Measurements from ENCODE around the gene EPDR1. TPM values are rescaled to one million over a fixed set of nuclear protein-coding genes. Genes with fewer than 3 reads are reported as not detected.
A peak's percentile ranks its signal among the peaks of the same experiment; 100 is the strongest.

EPDR1 gene
- total and polyA plus RNA-seq, 2 donors (not counting 1 experiment from before 2014, with no cell fraction given) = 21.5 to 59.6 TPM

- Histone ChIP-seq H3K4me3 (replicated peaks in 1 of 4; ENCODE audit: control extremely low read depth in 1 of 4, insufficient read depth in 1 of 4, low read depth in 3 of 4, low read length in 4 of 4) (no peak overlapping the region), H4K20me1 (ENCODE audit: control insufficient read depth, extremely low read depth, insufficient read depth, low read length) (no peaks in the 10 kb centered on the region), H3K4me1 (ENCODE audit: control insufficient read depth, extremely low read depth, insufficient read depth, low read length) (no peaks in the 10 kb centered on the region), H3K9ac (ENCODE audit: insufficient read depth, low read length) (no peak overlapping the region), H3K27me3 (ENCODE audit: control insufficient read depth, insufficient read depth, low read length) (peaks cover 11% of the 10 kb centered on the region), H2AFZ (ENCODE audit: low read length) (no peak overlapping the region), H3K79me2 (ENCODE audit: control insufficient read depth, insufficient read depth, low read length) (no peaks in the 10 kb centered on the region), H3K36me3 (ENCODE audit: control insufficient read depth, insufficient read depth, low read length) (no peaks in the 10 kb centered on the region), H3K9me3 (ENCODE audit: control insufficient read depth, insufficient read depth, low read depth, low read length) (no peaks in the 10 kb centered on the region), H3K27ac (ENCODE audit: insufficient read depth, low read length) (no peak overlapping the region), H3K4me2 (ENCODE audit: extremely low read depth, insufficient read depth, low read length) (no peak overlapping the region)
- DNase-seq (ENCODE audit: low read depth in 2 of 2) = no peak
- TF ChIP-seq EZH2 (IDR thresholded peaks at IDR 0.05; ENCODE audit: low read length, missing control alignments) = no peak
- TF ChIP-seq, protein P1, sequence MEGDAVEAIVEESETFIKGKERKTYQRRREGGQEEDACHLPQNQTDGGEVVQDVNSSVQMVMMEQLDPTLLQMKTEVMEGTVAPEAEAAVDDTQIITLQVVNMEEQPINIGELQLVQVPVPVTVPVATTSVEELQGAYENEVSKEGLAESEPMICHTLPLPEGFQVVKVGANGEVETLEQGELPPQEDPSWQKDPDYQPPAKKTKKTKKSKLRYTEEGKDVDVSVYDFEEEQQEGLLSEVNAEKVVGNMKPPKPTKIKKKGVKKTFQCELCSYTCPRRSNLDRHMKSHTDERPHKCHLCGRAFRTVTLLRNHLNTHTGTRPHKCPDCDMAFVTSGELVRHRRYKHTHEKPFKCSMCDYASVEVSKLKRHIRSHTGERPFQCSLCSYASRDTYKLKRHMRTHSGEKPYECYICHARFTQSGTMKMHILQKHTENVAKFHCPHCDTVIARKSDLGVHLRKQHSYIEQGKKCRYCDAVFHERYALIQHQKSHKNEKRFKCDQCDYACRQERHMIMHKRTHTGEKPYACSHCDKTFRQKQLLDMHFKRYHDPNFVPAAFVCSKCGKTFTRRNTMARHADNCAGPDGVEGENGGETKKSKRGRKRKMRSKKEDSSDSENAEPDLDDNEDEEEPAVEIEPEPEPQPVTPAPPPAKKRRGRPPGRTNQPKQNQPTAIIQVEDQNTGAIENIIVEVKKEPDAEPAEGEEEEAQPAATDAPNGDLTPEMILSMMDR (conservative IDR thresholded peaks at IDR 0.05 in 1 of 2, IDR thresholded peaks at IDR 0.05 in 1 of 2; ENCODE audit: low read depth in 1 of 2, low read length in 2 of 2) = no peak
These were observed 1.9 kb upstream of the EPDR1 start for GRCh38 chr7:37918526-37918925.

DNA sequence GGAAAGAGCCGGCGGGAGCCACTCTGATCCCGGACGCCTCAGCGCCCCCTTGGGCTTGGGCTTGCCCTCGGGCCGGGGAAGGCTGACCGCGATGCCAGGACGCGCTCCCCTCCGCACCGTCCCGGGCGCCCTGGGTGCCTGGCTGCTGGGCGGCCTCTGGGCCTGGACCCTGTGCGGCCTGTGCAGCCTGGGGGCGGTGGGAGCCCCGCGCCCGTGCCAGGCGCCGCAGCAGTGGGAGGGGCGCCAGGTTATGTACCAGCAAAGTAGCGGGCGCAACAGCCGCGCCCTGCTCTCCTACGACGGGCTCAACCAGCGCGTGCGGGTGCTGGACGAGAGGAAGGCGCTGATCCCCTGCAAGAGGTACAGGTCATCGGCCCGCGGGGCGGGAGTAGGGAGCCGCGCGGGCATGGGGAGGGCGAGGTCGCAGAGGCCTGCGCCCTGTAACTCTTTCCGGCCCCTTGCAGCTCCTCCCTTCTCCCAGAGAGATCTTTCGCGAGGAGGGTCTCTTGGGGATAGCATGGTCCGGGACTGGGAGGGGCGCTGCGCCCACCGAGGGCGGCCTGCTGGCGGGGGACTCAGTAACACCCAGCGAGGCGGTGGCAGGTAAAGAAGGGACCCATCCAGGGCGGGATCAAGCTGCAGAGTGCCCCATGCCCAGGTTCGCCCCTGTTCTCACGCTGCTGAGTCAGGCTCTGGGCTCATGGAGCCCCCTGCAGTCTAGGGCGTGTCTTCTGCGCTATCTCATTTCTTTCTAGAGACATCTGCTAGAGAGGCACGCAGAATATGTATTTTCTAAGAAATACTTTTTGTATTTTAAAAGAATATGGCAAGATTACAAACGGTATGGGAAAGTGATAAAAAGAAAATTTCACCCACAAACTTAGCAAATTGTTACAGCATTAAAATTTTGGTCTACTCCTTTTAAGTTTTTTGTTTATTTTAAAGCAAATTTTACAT, 687 bp downstream of the EPDR1 start:
- peak overlapping the region; percentile 38 to 68 (median 59) for H3K4me3 ChIP-seq (replicated peaks in 1 of 4; ENCODE audit: control extremely low read depth in 1 of 4, insufficient read depth in 1 of 4, low read depth in 3 of 4, low read length in 4 of 4)
- H3K27ac ChIP-seq (ENCODE audit: insufficient read depth, low read length) = peak overlapping the region; percentile 22
- H4K20me1 ChIP-seq (ENCODE audit: control insufficient read depth, extremely low read depth, insufficient read depth, low read length) = no peaks in the 10 kb centered on the region
- H3K9ac ChIP-seq (ENCODE audit: insufficient read depth, low read length) = peak overlapping the region; percentile 57
- TF ChIP-seq, protein P1 (conservative IDR thresholded peaks at IDR 0.05 in 1 of 2, IDR thresholded peaks at IDR 0.05 in 1 of 2; ENCODE audit: low read depth in 1 of 2, low read length in 2 of 2) = no peak
- TF ChIP-seq EZH2 (IDR thresholded peaks at IDR 0.05; ENCODE audit: low read length, missing control alignments) = no peak
- H2AFZ ChIP-seq (ENCODE audit: low read length) = peak overlapping the region; percentile 71
- H3K79me2 ChIP-seq (ENCODE audit: control insufficient read depth, insufficient read depth, low read length) = no peaks in the 10 kb centered on the region
- no peaks in the 10 kb centered on the region for H3K36me3 ChIP-seq (ENCODE audit: control insufficient read depth, insufficient read depth, low read length)
- peak overlapping the region; percentile 83 for H3K4me2 ChIP-seq (ENCODE audit: extremely low read depth, insufficient read depth, low read length)
- peaks cover 7% of the 10 kb centered on the region for H3K27me3 ChIP-seq (ENCODE audit: control insufficient read depth, insufficient read depth, low read length)
- no peaks in the 10 kb centered on the region for H3K9me3 ChIP-seq (ENCODE audit: control insufficient read depth, insufficient read depth, low read depth, low read length)
- peak in 1 of 2 donors; percentile 56 for DNase-seq (ENCODE audit: low read depth in 2 of 2)
- H3K4me1 ChIP-seq (ENCODE audit: control insufficient read depth, extremely low read depth, insufficient read depth, low read length) = no peaks in the 10 kb centered on the region

- Histone ChIP-seq H3K4me2 (ENCODE audit: extremely low read depth, insufficient read depth, low read length) (peak overlapping the region; percentile 33), H3K4me3 (replicated peaks in 1 of 4; ENCODE audit: control extremely low read depth in 1 of 4, insufficient read depth in 1 of 4, low read depth in 3 of 4, low read length in 4 of 4) (peak overlapping the region in 1 of 4 experiments; percentile 68), H2AFZ (ENCODE audit: low read length) (no peak overlapping the region), H3K9me3 (ENCODE audit: control insufficient read depth, insufficient read depth, low read depth, low read length) (no peaks in the 10 kb centered on the region), H4K20me1 (ENCODE audit: control insufficient read depth, extremely low read depth, insufficient read depth, low read length) (no peaks in the 10 kb centered on the region), H3K36me3 (ENCODE audit: control insufficient read depth, insufficient read depth, low read length) (no peaks in the 10 kb centered on the region), H3K27me3 (ENCODE audit: control insufficient read depth, insufficient read depth, low read length) (peaks cover 5% of the 10 kb centered on the region), H3K9ac (ENCODE audit: insufficient read depth, low read length) (no peak overlapping the region), H3K27ac (ENCODE audit: insufficient read depth, low read length) (no peak overlapping the region), H3K4me1 (ENCODE audit: control insufficient read depth, extremely low read depth, insufficient read depth, low read length) (no peaks in the 10 kb centered on the region), H3K79me2 (ENCODE audit: control insufficient read depth, insufficient read depth, low read length) (no peaks in the 10 kb centered on the region)
- no peak for DNase-seq (ENCODE audit: low read depth in 2 of 2)
- TF ChIP-seq, protein P1 (conservative IDR thresholded peaks at IDR 0.05 in 1 of 2, IDR thresholded peaks at IDR 0.05 in 1 of 2; ENCODE audit: low read depth in 1 of 2, low read length in 2 of 2) = no peak
- TF ChIP-seq EZH2 (IDR thresholded peaks at IDR 0.05; ENCODE audit: low read length, missing control alignments) = no peak
These were observed 1.4 kb downstream of the EPDR1 start for GRCh38 chr7:37921876-37922275.
